ENCODE measurements around the gene STX5.
"Not testable (repeated sequence)": the region's sequence is repeated elsewhere in the genome, so short reads cannot be mapped to it uniquely, and the experiment has no call there.

Gene STX5

GRCh38 chr11:62843466-62843865 lies 11.6 kb upstream of the STX5 start:
- H3K9me3 ChIP-seq (ENCODE audit: control insufficient read depth in 5 of 5, low read length in 5 of 5): no peaks in the 10 kb centered on the region
- H3K27ac ChIP-seq (ENCODE audit: low read depth, low read length): no peak overlapping the region
- H3K27me3 ChIP-seq (ENCODE audit: control insufficient read depth in 5 of 5, insufficient read depth in 4 of 5, low read length in 5 of 5): no peaks in the 10 kb centered on the region
- H3K9ac ChIP-seq (ENCODE audit: low read length in 5 of 5): no peak overlapping the region
- H3K4me3 ChIP-seq (ENCODE audit: low read depth in 1 of 5, low read length in 5 of 5): no peak overlapping the region
- H3K4me1 ChIP-seq (ENCODE audit: control insufficient read depth in 5 of 5, insufficient read depth in 5 of 5, low read length in 5 of 5): peaks cover 6 to 35% (median 23%) of the 10 kb centered on the region in 5 donors
- no peaks in the 10 kb centered on the region for H3K36me3 ChIP-seq (ENCODE audit: control insufficient read depth in 5 of 5, insufficient read depth in 5 of 5, low read length in 5 of 5)

- Histone ChIP-seq H3K9ac (ENCODE audit: low read length in 5 of 5) (peak overlapping the region in 4 of 5 donors; percentile 74 to 92 (median 86)), H3K27ac (ENCODE audit: low read depth, low read length) (peak overlapping the region; percentile 97), H3K4me3 (ENCODE audit: low read depth in 1 of 5, low read length in 5 of 5) (peak overlapping the region in 2 of 5 donors; percentile 64 to 73), H3K4me1 (ENCODE audit: control insufficient read depth in 5 of 5, insufficient read depth in 5 of 5, low read length in 5 of 5) (peaks cover 6 to 37% (median 29%) of the 10 kb centered on the region in 5 donors)
- H3K27me3 ChIP-seq (ENCODE audit: control insufficient read depth in 5 of 5, insufficient read depth in 4 of 5, low read length in 5 of 5); H3K9me3 ChIP-seq (ENCODE audit: control insufficient read depth in 5 of 5, low read length in 5 of 5); H3K36me3 ChIP-seq (ENCODE audit: control insufficient read depth in 5 of 5, insufficient read depth in 5 of 5, low read length in 5 of 5): not testable (repeated sequence)
Measured at GRCh38 chr11:62842891-62843290, 11.0 kb upstream of the STX5 start.

GRCh38 chr11:62842171-62842741 lies 10.4 kb upstream of the STX5 start:
- H3K9me3 ChIP-seq (ENCODE audit: control insufficient read depth in 5 of 5, low read length in 5 of 5): no peaks in the 10 kb centered on the region
- H3K9ac ChIP-seq (ENCODE audit: low read length in 5 of 5): peak overlapping the region; percentile 74 to 92 (median 86)
- no peaks in the 10 kb centered on the region for H3K36me3 ChIP-seq (ENCODE audit: control insufficient read depth in 5 of 5, insufficient read depth in 5 of 5, low read length in 5 of 5)
- peaks cover 6 to 37% (median 29%) of the 10 kb centered on the region in 5 donors for H3K4me1 ChIP-seq (ENCODE audit: control insufficient read depth in 5 of 5, insufficient read depth in 5 of 5, low read length in 5 of 5)
- H3K27ac ChIP-seq (ENCODE audit: low read depth, low read length): peak overlapping the region; percentile 97
- peak overlapping the region; percentile 64 to 73 (median 69) for H3K4me3 ChIP-seq (ENCODE audit: low read depth in 1 of 5, low read length in 5 of 5)
- H3K27me3 ChIP-seq (ENCODE audit: control insufficient read depth in 5 of 5, insufficient read depth in 4 of 5, low read length in 5 of 5): no peaks in the 10 kb centered on the region

GRCh38 chr11:62841361-62842170 lies 9.7 kb upstream of the STX5 start:
- Histone ChIP-seq H3K27ac (ENCODE audit: low read depth, low read length) (peak overlapping the region; percentile 97), H3K4me3 (ENCODE audit: low read depth in 1 of 5, low read length in 5 of 5) (peak overlapping the region; percentile 65 to 99 (median 71)), H3K9ac (ENCODE audit: low read length in 5 of 5) (peak overlapping the region; percentile 74 to 92 (median 86)), H3K9me3 (ENCODE audit: control insufficient read depth in 5 of 5, low read length in 5 of 5) (no peaks in the 10 kb centered on the region), H3K27me3 (ENCODE audit: control insufficient read depth in 5 of 5, insufficient read depth in 4 of 5, low read length in 5 of 5) (no peaks in the 10 kb centered on the region), H3K36me3 (ENCODE audit: control insufficient read depth in 5 of 5, insufficient read depth in 5 of 5, low read length in 5 of 5) (peaks cover 0 to under 1% (median 0%) of the 10 kb centered on the region in 5 donors), H3K4me1 (ENCODE audit: control insufficient read depth in 5 of 5, insufficient read depth in 5 of 5, low read length in 5 of 5) (peaks cover 6 to 37% (median 29%) of the 10 kb centered on the region in 5 donors)

- peaks cover 6 to 37% (median 29%) of the 10 kb centered on the region in 5 donors for H3K4me1 ChIP-seq (ENCODE audit: control insufficient read depth in 5 of 5, insufficient read depth in 5 of 5, low read length in 5 of 5)
- not testable (repeated sequence) for H3K9me3 ChIP-seq (ENCODE audit: control insufficient read depth in 5 of 5, low read length in 5 of 5); H3K27me3 ChIP-seq (ENCODE audit: control insufficient read depth in 5 of 5, insufficient read depth in 4 of 5, low read length in 5 of 5); H3K36me3 ChIP-seq (ENCODE audit: control insufficient read depth in 5 of 5, insufficient read depth in 5 of 5, low read length in 5 of 5)
- peak overlapping the region; percentile 57 to 99 (median 92) for H3K4me3 ChIP-seq (ENCODE audit: low read depth in 1 of 5, low read length in 5 of 5)
- peak overlapping the region; percentile 97 for H3K27ac ChIP-seq (ENCODE audit: low read depth, low read length)
- H3K9ac ChIP-seq (ENCODE audit: low read length in 5 of 5): peak overlapping the region; percentile 4 to 92 (median 75)
Measured at GRCh38 chr11:62840721-62841360, 9.0 kb upstream of the STX5 start.

- Histone ChIP-seq H3K4me3 (ENCODE audit: low read depth in 1 of 5, low read length in 5 of 5) (peak within 1 kb of the TSS; percentile 81 to 99 (median 92)), H3K27me3 (ENCODE audit: control insufficient read depth in 5 of 5, insufficient read depth in 4 of 5, low read length in 5 of 5) (no peaks in the 10 kb centered on the region), H3K9me3 (ENCODE audit: control insufficient read depth in 5 of 5, low read length in 5 of 5) (no peaks in the 10 kb centered on the region), H3K9ac (ENCODE audit: low read length in 5 of 5) (peak within 1 kb of the TSS; percentile 75 to 92 (median 91)), H3K4me1 (ENCODE audit: control insufficient read depth in 5 of 5, insufficient read depth in 5 of 5, low read length in 5 of 5) (peaks cover 6 to 37% (median 29%) of the 10 kb centered on the region in 5 donors), H3K36me3 (ENCODE audit: control insufficient read depth in 5 of 5, insufficient read depth in 5 of 5, low read length in 5 of 5) (peaks cover 4 to 23% (median 16%) of the 10 kb centered on the region in 5 donors), H3K27ac (ENCODE audit: low read depth, low read length) (peak within 1 kb of the TSS; percentile 97)
Measured at GRCh38 chr11:62839050-62839945, 7.4 kb upstream of the STX5 start, which contains the start of gene WDR74. TSS of gene WDR74 (minus strand) at chr11:62839590. CDS start at chr11:62839570, 20 bp downstream.

GRCh38 chr11:62835336-62835735 lies 3.5 kb upstream of the STX5 start:
- peaks cover 4 to 32% (median 23%) of the 10 kb centered on the region in 5 donors for H3K36me3 ChIP-seq (ENCODE audit: control insufficient read depth in 5 of 5, insufficient read depth in 5 of 5, low read length in 5 of 5)
- no peaks in the 10 kb centered on the region for H3K9me3 ChIP-seq (ENCODE audit: control insufficient read depth in 5 of 5, low read length in 5 of 5)
- H3K9ac ChIP-seq (ENCODE audit: low read length in 5 of 5): no peak overlapping the region
- no peak overlapping the region for H3K4me3 ChIP-seq (ENCODE audit: low read depth in 1 of 5, low read length in 5 of 5)
- peaks cover 11 to 44% (median 39%) of the 10 kb centered on the region in 5 donors for H3K4me1 ChIP-seq (ENCODE audit: control insufficient read depth in 5 of 5, insufficient read depth in 5 of 5, low read length in 5 of 5)
- no peaks in the 10 kb centered on the region for H3K27me3 ChIP-seq (ENCODE audit: control insufficient read depth in 5 of 5, insufficient read depth in 4 of 5, low read length in 5 of 5)
- no peak overlapping the region for H3K27ac ChIP-seq (ENCODE audit: low read depth, low read length)

GRCh38 chr11:62832336-62833234 lies 734 bp upstream of the STX5 start, which contains the start of gene TEX54:
TSS of gene TEX54 (minus strand) at chr11:62832841.
- Histone ChIP-seq H3K4me1 (ENCODE audit: control insufficient read depth in 5 of 5, insufficient read depth in 5 of 5, low read length in 5 of 5) (peaks cover 9 to 35% (median 34%) of the 10 kb centered on the region in 5 donors), H3K9me3 (ENCODE audit: control insufficient read depth in 5 of 5, low read length in 5 of 5) (no peaks in the 10 kb centered on the region), H3K9ac (ENCODE audit: low read length in 5 of 5) (peak within 1 kb of the TSS; percentile 92 to 99 (median 95)), H3K36me3 (ENCODE audit: control insufficient read depth in 5 of 5, insufficient read depth in 5 of 5, low read length in 5 of 5) (peaks cover 7 to 36% (median 30%) of the 10 kb centered on the region in 5 donors), H3K4me3 (ENCODE audit: low read depth in 1 of 5, low read length in 5 of 5) (peak within 1 kb of the TSS; percentile 90 to 94 (median 91)), H3K27me3 (ENCODE audit: control insufficient read depth in 5 of 5, insufficient read depth in 4 of 5, low read length in 5 of 5) (no peaks in the 10 kb centered on the region), H3K27ac (ENCODE audit: low read depth, low read length) (peak within 1 kb of the TSS; percentile 96)

All from subcutaneous abdominal adipose tissue (tissue), 5 donors.